ENCODE measurements around the gene MSI2.
A peak's percentile ranks its signal among the peaks of the same experiment; 100 is the strongest.

The MSI2 gene

DNA sequence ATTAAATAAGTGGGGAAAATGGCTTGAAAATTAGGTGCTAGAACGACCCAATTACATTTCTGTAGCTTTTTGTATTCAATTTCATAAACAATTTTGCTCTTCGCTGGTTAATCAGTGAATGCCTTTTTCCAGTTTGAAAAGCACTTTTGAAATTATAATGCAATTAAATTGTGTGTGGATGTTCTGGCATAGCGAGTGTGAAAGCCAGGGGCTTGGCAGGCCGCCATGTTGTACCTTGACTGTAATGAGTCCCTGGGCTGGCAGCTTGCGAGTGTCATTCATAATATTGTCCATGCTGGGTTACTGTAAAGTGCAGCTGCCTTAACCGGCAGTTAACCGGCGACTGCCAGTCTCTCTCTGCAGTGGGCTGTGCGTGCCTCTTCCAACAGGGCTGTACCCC is 310.9 kb downstream of the MSI2 start:
- peak; percentile 70 for DNase-seq

DNA sequence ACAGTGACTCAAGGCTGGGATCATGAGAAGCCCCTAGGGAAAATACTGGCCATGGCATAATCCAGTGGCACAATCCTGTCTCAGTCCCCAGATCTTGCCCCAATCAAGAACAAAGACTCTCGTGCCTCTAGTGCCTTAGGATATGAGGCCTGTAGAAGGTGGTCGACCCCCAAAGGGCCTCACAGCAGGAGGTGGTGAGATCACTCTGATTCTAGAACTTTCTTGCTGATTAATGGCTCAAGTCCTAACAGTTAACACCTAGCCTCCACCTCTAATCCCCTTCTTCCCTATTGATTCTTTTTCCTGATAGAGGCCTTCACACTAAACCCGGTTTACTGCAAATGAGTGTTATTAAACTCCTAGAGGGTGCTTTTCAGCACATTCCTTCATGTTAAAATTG is 312.0 kb downstream of the MSI2 start:
- DNase-seq: no peak

DNA sequence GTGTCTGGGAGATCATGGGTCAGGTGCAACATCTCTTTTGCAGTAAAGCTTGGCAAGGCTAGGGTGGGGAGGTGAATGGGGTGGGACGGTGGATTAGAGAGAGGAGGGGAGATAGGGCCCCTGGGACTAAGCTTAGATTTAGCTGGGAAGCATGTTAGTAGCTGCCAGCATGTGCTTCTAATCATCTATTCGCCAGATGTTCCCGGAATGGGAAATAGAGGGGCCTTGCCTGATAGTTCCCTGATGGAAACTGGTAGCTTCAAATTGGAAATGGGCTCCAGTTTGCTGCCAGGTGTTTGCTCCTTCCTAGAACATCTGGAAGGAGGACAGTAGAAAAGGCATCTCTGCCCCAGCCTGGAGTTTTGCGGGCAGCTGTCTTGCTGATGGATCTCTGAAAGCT is 312.7 kb downstream of the MSI2 start:
- DNase-seq: no peak

DNA sequence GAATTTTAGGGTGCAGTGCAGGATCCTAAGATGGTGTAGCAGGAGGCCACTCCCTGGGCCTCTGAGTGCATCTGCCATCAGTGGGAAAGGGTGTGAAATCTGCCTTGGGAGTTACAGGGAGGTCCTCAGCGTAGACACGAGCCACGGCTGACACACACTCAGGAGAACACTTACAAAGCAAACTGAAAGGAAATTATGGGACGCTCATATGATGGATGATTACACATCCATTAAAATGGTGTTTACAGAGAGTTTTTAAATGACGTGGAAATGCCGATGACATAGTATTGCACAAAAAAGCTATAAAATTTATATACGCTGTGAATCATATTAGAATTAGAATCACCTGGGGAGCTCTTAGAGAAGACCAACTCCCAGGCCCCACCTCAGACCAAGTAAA is 313.5 kb downstream of the MSI2 start:
- DNase-seq: peak; percentile 34

DNA sequence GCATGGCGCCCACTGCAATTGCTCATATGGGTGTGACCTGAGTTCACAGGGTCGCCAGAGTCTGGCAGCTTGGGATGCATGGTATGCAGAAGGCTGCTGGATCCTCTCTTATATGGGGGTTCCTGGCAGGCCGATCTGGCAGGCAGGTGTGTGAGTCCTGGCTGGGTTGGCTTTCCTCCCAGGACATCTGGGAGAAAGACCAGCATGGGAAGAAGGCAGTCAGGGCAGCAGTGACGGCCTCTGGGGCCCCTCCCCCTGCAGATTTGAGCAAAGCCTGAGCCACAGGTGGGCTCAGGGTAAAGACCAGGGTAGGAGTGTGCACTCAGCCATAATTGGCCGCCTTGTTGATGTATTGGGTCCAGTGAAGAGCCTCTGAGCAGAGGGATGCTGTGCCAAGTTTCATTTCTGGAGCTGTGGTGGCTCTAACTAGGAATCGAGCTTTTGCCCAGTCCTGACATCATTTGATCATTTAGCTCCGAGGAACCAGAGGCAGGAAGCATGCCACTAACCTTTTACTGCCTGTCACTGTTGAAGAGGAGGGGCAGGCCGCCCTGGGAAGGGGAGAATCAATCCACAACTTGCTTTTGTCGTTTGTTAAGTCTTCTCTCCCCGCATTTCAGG is 314.5 kb downstream of the MSI2 start:
- DNase-seq: peak; percentile 44

DNA sequence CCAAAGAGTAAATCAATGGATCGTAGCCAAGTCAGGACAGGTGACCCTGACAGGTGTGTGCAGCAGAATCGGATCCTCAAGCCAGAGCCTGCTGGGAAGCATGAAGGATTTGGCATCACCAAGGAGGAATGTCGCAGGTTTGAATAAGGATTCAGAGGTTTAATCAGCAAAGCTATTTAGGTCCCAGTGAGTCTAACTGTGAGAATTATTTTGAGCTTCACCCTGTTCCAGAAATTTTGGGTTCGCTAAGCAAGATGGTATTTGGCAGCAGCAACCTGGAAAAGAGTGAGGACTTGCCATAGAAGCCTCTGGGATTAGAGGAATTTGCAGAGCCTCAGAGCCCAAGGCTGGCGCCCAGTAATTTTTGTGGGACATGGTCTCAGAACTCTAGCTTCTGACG is 315.7 kb downstream of the MSI2 start:
- DNase-seq: peak; percentile 48

DNA sequence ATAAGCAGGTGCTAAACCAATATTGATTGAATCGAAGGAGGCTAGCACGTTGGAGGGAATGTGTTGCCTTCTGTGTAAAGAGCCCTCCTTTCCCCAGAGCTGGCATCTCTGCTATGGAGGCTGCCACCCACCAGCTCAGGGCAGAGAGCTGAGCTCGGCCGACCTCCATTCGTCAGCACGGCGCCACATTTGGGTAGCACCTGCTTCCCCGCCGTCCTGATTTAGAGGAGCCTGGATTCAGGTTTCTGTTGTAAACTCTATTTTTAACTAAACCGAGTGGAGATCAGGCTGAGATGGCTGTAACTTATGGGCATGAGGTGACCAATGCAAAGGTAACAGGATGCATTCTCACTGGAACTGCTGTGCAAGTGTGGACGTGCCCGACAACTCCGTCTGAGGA is 316.3 kb downstream of the MSI2 start:
- DNase-seq: no peak

DNA sequence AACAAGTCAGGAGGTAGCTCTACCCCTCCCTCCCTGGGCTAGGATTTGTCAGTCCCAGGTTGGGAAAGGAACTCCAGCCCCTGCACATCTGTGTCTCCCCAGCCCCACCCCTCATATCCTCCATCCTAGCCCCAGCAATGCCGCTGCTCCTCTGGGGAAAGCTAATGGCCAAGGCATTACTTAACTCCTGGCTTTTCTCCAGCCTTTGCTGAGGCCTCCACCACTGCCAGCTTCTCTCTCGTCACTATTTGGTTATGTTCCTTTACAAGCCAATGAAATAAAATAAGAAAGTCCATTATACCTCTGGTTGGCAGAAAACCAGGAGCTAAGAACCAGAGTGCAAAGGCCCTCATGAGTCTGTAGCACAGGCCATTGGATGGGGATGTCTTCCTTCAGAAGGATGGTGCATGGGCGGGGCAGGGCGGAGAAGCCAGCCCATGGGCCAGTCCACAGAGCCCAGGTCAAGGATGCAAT is 317.8 kb downstream of the MSI2 start:
- no peak for DNase-seq

DNA sequence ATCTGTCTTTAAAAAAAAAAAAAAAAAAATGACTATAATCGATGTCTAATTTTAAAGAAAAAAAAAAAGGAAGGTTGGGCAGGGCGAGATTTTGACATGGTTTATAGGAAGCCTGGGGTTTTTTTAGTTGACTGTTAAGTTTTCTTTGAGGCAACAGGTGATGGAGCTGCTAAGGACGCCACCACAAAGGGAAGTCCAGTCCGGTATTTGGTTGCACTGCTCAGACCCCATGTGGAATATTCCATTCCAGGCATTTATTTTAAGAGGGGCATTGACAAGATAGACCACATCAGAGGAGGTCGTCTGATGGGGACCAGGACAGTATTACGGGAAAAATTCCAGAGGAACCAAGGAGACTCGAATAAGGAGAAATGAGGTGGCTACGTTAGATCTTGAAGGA is 320.4 kb downstream of the MSI2 start:
- no peak for DNase-seq

DNA sequence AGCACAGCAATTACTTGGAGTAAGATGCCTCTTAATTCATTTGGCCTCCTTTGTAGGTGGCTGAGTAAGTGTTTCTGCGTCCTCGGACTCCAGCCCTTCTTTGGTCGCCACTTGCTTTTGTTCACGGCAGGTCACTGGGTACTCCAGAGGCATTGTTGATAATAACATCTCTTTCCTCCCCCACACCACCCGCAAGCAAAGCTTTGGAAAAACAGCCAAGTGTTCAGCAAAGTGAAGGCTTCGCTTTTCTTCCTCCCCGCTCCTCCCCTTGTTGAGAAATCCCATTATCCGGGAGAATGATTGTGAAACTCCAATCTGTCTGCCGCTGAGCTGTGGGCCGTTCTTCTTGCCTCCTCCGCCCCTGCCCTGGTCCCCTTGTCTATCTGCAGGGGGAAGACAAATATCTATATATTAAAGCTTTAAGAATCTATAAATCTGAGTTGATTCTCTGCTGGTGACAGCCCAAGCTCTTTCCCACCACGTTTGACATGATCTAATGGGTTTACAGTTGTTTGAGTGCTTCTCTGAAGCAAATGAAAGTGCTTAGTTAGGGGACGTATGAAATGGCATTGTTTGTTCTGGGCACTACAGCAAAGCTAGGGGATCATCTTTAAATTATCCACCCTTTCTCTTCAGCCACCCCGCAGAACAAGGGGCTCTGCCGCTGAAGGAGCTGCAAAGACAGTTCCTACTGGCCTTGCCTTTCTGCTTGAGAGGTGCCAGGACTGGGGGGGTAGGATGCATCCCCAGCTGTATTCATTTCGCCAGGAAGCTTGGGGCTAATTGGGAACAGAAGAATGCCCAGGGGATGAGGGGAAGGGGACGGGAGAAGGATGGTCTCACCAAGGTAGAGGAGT is 321.7 kb downstream of the MSI2 start:
- no peak for DNase-seq

DNA sequence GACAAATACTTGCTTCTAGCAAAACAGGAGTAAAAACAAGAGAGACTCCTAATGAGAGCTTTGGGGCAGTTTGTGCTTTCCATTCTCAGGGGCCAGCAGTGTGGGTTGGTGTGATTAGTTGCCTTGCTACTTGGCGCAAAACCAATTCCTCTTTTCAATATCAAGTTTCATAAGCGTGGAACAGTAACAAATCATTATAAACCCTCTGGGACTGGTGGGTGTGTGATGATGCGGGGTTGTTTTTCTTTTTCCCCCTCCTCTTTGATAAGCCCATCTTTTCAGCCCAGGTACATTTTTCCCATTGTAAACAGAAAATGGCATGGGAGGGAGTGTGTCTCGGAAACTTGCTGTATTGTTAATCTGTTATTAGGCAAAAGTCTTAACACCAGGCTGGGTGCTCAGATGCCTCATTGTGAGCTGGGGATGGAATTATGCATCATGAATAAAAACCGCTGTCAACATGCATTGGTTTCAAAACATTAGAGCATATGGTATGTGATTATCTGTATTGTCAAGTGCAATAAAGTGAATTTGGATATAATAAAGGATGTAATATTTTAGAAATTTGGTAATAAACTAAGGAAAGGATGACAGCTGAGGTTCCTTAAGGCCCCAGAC is 322.4 kb downstream of the MSI2 start:
- DNase-seq: no peak

DNA sequence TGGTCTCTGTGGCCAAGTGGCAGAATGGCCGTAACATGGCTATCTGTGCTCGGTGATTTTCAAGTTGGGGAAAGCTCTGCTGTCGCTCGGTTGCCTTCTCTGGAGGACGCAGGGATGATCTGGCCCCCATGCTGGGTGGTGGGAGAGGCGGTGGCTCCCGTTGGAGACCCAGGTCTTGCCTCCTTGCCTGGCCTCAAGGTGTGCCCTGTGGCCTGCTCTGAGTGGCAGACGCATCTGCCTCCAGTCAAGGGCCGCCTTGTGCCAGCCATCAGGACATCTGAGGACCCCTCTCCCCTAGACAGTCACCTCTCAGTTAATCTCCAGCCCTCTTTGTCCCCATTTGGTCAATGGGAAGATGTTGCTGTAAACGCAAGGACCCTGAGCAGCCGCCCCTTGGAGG is 322.9 kb downstream of the MSI2 start:
- DNase-seq: no peak

DNA sequence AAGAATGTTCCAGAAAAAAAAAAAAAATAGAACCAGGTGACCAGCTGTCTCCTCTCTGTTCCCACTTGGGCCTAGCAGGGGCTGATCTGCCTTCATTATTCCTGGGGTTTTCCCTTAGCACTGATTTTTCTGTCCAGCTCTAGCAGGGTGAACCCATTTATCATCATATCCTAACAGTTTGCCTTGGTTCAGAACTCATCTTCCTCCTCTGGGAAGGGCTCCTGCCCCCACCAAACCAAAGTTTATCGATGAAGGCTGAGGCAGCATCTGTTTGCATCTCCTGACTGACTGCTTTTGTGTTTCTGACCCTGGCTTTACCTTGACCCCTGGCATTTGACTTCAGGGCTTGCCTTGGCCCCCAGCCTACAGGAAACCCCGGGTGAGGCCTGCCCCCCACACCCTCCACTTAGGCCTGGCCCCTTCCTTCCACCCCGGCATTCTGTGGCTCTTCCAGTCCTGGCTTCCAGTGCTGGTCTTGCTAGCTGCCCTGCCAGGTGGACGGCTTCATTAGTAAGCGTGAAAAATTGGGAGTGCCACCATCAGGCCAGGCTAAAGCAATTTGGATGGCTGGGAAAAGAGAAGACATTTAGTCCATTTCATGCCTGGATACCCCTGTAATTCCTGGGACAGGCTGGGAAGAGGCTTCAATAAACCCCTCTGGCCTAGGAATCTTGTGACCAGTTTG is 323.9 kb downstream of the MSI2 start:
- DNase-seq: no peak

DNA sequence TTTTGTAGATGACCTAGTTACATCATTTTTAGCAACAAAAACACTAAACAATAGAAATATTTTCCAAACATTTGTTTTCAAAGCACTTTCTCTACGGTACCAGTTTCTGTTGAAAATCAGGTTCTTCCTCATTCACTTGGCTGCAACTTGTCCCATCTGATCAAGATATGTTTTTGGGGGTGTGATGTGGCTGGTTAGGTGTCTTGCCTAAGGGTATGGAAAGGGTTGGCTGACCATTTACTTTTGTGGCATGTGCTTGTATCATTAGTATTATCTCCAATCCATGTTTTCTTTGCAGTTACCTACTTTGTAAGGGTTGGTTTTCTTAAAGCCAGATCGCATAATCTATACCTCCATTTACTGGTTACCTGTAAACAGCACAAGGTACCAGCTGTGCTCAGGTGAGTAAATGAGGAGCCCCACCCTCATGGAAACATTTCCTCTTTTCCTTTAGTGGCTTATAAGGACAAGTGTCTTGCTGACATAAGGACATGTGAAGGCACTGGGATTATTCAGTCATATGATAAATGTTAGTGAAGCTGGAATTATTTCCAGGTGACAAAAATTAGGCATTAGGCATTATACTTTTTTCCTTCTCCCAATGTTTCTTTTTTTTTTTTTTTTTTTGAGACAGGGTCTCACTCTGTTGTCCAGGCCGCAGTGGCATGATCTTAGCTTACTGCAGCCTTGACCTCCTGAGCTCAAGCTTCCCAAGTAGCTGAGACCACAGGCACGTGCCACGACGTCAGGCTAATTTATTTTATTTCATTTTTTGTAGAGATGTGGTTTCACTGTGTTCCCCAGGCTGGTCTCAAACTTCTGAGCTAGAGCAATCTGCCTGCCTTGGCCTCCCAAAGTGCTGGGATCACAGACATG is 326.8 kb downstream of the MSI2 start:
- no peak for DNase-seq

DNA sequence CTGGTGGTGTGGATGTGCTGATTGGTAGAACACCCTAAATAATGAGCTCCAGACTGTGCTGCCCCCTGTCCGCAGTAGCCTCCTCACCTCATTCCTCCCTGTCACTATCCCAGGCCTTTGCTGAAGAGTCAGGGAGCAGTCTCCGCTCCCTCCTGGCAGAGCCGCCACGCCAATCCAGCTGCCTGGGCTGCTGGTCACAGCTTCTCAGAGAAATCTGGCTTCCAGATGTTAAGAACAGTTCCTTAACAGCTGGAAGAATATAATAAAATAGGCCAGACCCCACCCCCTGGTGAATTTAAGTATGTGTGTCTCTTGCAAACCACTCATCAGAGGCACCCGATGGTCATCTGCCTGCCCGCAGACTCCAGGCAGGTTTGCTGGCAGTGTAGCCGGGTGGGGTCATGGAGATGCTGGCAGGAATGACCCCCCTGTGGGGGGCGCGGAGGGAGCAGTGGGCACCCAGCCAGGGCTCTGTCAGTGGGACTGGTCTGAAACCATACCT is 327.8 kb downstream of the MSI2 start:
- no peak for DNase-seq

DNA sequence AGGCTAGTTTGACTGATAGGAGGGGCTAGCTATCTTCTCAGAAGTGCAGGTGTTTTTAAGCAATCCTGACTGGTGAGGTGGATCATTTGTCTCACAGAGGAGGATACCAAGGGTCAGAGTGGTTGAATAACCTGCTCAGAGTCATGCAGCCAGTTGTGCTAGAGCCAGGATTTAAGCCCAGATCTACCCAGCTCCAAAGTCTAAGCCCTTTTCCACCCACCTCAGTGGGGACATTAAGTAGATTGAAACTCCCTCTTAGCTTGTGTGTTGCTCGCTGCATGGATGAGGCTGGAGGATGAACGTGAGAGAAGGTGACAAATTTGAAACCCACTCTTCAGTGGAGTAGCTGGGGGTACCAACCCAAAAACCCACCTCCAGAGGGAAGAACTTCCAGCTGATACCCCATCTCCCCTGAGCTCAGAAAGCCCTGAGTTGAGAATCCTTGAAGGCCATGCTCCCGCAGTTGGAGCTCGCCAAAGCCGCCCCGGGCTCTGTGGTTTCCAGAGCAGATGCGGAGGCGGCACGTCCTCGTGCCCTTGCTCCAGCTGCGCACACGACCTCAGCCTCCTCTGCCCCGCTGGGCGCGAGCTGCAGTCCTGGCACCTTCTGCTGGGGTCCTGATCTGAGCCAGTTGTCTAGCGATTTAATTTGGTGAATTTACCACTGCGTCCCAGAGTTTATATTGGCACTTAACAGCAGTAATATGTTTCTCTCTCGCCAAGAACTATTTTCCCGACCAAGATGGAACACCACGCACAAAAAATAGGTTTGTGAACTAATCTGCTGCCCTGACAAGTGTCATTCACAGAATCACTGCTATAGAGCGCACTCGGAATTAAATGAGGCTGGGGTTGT is 329.2 kb downstream of the MSI2 start:
- no peak for DNase-seq

DNA sequence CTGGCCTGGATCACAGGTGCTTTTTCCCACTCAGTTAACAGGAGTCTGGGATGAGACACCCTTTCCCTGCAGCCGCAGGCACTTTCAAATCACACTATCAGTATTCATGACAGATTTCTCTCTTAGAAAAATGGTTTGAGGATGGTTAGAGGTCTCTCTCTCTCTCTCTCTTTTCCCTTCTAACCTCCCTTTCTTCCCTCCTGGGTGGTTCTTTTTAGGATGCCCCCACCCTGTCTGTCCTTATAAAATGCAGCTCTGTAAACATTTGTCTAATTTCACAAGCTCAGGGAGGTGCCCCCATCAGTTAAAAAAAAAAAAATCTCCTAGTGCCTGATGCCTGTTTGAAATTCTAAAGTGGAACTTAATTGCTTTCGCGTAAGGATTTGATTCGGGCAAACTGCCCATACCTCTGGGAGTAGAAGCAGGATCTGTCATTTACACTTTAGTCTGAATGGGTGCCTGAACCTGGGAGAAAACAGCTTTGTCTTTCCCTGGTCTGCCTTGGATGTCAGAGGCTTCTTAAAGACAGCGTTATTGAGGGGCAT is 329.9 kb downstream of the MSI2 start:
- DNase-seq: no peak

DNA sequence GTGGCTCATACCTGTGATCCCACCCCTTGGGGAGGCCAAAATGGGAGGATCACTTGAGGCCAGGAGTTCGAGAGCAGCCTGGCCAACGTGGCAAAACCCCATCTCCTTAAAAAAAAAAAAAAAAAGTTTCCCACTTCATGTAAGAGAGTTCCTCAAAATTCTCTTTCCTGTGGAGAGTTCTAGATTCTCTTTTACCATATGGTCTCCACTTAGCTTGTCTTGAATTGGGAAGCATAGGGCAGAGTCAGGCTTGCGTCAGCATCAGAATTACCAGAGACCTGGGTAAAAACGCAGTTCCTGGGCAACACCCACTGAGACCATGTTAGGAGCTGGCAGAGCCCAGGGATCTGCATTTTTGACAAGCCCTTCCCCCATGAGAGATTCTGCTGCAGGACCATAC is 330.4 kb downstream of the MSI2 start:
- DNase-seq: no peak

DNA sequence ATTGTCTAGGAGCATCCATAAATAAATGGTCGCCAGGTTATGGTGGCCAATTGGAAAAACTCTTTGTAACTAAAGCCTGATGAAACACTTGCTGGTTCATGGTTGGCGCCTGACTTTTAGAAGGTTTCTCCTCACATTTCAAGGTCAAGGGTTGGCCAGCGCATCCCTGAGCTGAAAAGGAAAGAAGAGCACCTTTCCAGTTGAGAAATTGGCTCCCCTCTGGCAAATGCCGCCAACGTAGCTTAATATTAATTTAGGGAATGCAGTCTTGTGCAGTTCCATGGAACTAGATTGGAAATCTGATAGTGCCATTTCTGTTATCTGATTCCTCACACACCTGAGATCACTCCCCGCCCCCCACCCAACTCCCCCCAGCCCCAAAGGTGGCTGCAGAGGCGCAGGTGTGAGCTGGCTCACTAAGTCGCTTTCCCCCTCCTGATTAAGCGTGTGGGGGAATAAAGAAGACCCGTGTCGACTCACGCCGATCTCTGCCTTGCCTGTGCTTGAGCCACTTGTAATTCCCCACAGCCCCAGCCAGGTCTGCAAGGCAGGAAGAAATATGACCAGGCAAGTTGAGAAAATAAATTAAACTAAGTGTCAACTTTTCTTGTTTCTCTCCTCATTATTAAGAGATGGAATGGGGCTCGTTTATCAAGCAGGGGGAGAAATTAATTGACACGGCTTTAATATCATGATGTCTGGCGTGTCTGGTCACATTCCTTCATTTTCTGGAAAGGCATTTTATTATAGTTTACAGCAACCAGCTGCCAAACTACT is 331.1 kb downstream of the MSI2 start:
- peak; percentile 53 for DNase-seq

DNA sequence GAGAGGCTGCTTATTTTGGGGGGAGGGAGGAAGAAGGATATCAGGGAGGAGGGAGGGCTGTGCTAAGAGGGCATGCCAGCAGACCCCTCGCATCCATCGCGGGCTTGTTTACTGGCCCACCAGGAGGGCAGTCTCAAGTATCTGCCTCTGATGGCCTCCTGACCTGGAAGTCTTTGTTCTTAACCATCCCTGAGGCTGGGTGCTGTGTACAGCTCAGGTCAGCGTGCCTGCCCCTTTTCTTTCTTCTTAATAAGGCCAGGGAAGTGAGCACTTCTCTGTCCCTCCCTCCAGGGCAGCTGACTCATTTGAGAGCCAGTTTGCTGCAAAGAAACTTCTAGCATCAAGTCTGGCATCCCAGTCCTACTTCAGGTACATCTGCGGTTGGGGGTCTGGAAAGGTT is 331.8 kb downstream of the MSI2 start:
- peak; percentile 41 for DNase-seq

All from NCI-H146 (cell line).